HG02840 (cell line): ENCODE measurements around the gene GZMA.
"Not testable (repeated sequence)": the region's sequence is repeated elsewhere in the genome, so short reads cannot be mapped to it uniquely, and the experiment has no call there.

Source experiments
- ATAC-seq: cut with Tn5 transposase; IDR thresholded peaks from one replicate; pipeline ENCODE4 v1.9.1; 2021; ENCODE audit warnings: mild to moderate bottlenecking, moderate library complexity, moderate number of reproducible peaks; ENCODE audit not compliant: unreplicated experiment, low FRiP score

GZMA gene

DNA sequence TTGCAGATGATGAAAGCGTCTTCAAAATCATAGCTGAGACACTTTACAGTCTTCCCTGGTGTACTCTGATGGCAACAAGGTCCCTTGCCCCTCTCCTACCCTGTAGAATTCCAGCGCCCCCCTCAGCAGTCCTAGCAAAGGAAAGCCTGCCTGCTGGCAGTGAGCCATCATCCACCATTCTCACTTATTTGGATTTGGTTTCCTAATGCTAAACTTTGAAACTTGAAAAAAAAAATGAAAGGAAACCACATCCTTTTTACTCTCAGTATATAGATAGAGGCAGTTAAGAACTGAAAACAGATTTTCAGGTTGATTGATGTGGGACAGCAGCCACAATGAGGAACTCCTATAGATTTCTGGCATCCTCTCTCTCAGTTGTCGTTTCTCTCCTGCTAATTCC is at the start of gene GZMA:
Gene GZMA (plus strand): TSS at position 299 of the 400 bp plus-strand sequence. CDS start 37 bp downstream, at position 336.
- no peak for ATAC-seq

DNA sequence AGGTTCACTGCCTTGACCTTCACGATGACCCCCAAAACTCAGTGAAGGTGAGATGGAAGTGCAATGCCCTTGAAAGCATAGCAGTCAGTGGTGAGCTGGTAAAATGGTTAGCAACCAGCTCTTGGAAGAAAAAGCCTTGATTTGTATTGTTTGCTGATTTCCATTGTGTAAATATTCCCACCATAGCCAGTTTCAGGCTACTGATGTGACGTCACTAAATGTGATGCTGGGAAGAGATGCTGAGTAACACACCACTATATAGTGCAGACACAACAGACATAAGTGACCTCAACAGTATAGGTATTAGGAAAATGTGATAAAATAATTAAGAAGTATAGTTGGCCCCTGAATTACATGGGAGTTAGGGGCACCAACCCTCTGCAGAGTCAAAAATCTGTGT is 47.3 kb upstream of the GZMA start:
- no peak for ATAC-seq

DNA sequence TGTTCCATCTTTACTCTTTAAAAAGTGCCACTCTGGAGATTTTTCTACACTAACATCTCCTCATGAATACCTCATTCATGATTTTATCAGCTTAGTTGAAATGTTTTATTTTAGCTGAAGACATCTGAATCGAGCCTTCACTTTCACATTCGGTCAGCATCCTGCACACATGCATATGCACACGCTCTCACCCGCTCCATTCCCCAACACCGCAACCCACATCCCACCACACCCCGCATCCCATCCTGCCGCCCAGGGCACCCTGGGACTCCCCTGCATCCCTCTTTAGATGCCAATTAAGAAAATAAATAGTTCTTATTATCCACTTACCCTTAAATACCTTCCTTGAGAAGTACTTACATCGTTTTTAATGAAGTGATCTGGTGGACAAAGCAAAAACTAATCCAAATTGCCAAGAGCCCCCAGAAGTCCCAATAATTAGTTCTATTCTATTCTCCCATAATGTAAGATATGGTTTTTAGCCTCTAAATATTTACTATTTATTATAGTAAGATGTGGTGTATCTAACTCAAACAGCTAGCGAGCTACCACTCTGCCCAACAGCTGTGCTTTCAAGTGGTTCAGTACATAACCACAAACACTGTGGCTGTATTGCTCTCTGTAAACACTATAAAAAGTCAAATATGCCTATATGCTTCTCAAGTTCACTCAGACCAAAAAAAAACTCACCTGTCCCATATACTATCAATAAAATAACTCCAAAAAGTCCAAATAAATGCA is 40.2 kb upstream of the GZMA start:
- no peak for ATAC-seq

GRCh38 chr5:55063220-55063863 is 39.1 kb upstream of the GZMA start:
- ATAC-seq: no peak

- ATAC-seq: no peak
These were observed 38.5 kb upstream of the GZMA start for GRCh38 chr5:55063899-55064298.

- no peak for ATAC-seq
These were observed 37.9 kb upstream of the GZMA start for GRCh38 chr5:55064523-55064922.

DNA sequence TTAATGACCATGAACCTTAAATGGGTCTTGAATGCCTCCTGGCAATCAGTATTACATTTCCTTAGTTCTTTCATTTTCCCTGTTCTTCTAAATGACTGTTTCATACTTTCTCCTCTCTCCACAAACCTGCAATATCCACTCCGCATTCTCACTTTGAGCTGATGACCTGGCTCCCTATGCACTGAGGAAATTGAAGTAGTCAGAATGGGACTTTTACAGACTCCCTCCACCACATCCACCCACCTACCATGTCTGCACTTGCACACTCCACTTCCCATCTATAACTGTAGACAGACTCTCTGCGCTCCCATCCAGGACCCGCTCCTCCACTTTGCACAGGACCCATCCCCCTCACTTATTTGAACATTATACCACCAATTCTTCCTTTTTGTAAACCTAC is 36.2 kb upstream of the GZMA start:
- ATAC-seq: no peak

- no peak for ATAC-seq
These were observed 31.5 kb upstream of the GZMA start for GRCh38 chr5:55070968-55071367.

GRCh38 chr5:55071413-55071812 is 31.0 kb upstream of the GZMA start:
- no peak for ATAC-seq

- no peak for ATAC-seq
These were observed 29.8 kb upstream of the GZMA start for GRCh38 chr5:55072666-55073065.

- ATAC-seq: no peak
These were observed 29.2 kb upstream of the GZMA start for GRCh38 chr5:55073211-55073610.

DNA sequence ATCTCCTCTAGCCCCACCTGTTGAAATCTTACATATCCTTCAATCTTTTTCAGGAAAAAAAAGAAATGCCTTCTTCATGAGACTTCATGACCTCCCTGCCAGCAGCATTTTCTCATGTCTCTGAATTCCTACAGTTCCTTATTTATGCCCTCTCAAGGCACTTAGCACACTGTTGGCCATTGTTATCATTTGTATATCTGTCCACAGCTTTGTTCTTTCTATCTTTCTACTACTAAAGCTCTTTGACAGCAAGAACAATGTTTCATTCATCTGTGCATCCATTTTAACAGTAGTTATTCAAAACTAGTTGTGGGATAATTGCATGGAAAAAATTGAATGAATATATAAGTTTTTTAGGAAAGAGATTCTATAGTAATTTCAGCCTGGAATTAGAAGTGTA is 20.9 kb upstream of the GZMA start:
- no peak for ATAC-seq

GRCh38 chr5:55089301-55089700 is 13.1 kb upstream of the GZMA start:
- ATAC-seq: not testable (repeated sequence)

- not testable (repeated sequence) for ATAC-seq
These were observed 11.4 kb upstream of the GZMA start for GRCh38 chr5:55091011-55091410.

GRCh38 chr5:55096182-55096581 is 6.3 kb upstream of the GZMA start:
- ATAC-seq: no peak

DNA sequence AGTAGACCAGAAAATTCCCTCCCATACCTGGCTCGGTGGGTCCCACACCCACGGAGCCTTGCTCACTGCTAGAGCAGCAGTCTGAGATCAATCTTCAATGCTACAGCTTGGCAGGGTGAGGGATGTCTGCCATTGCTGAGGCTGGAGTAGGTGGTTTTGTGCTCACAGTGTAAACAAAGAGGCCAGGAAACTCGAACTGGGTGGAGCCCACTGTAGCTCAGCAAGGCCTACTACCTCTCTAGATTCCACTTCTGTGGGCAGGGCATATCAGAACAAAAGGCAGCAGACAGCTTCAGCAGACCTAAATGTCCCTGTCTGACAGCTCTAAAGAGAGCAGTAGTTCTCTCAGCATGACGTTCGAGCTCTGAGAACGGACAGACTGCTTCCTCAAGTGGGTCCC is 5.6 kb upstream of the GZMA start:
- no peak for ATAC-seq

DNA sequence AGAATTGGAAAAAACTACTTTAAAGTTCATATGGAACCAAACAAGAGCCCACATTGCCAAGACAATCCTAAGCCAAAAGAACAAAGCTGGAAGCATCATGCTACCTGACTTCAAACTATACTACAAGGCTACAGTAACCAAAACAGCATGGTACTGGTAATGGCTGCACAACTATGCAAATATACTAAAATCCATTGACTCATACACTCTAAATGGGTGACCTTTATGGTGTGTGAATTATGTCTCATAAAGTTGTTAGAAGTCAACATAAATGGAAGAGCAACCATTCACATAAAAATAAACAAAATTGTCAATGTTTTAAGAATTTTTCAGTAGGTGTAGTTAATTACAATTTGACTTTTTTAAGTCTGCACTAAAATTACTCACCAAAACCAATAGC is 1.3 kb upstream of the GZMA start:
- ATAC-seq: not testable (repeated sequence)

DNA sequence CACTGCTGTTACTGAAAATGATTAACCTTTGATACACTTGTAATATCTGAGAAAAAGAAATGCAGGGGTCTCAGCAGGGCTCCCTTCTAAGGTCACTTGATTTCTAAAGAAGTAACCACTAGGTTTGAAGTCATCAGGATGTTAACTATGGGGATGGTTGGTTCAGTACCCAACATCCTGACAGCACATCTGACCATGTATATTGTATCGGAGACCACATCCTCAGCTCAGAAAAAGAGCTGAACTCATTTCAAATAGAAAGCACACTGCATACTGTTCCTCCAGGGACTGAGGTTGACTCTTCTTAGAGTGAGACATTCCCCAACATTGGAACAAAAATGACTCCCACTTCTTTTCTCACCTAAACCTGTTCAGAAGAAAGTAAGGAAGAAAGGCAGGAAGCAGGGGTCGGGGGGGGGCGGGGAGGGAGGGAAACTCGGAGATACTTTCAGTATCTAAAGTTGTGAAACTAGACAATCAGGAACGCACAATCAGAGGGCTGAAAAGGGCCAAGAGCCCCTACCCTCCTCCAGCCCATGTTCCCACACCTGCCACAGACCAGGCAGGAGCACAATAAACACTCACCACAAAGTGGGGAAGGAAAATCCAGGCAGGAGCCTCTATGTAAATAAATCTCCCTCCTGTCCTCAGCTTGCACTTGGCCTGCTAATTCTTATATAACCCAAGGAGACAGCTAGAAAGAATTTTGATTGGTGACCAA is 730 bp upstream of the GZMA start:
- no peak for ATAC-seq

- no peak for ATAC-seq
These were observed 1.8 kb downstream of the GZMA start for GRCh38 chr5:55104036-55104772.

GRCh38 chr5:55104946-55105701 is 2.7 kb downstream of the GZMA start:
- ATAC-seq: no peak
